Measurements from ENCODE around the gene TBC1D8. TPM values are rescaled to one million over a fixed set of nuclear protein-coding genes. Genes with fewer than 3 reads are reported as not detected.
A peak's percentile ranks its signal among the peaks of the same experiment; 100 is the strongest.

Gene TBC1D8
- total RNA-seq, 4 donors from 2014 or later = 77.6 to 511 (median 239) TPM

GRCh38 chr2:100984892-100985307, 166.3 kb downstream of the TBC1D8 start:
- no peak overlapping the region for H3K27ac ChIP-seq
- peak; percentile 71 to 88 (median 83) for DNase-seq
- TF ChIP-seq CTCF (IDR thresholded peaks at IDR 0.05) (peak; percentile 60 to 89 (median 86)), POLR2A (IDR thresholded peaks at IDR 0.05) (no peak)
- no peak overlapping the region for H3K4me3 ChIP-seq
- peaks cover 0 to 33% (median 0%) of the 10 kb centered on the region in 3 donors for H3K36me3 ChIP-seq
- no peaks in the 10 kb centered on the region for H3K27me3 ChIP-seq
- no peaks in the 10 kb centered on the region for H3K4me1 ChIP-seq
- H3K9me3 ChIP-seq = no peaks in the 10 kb centered on the region

GRCh38 chr2:100983684-100984310, 167.4 kb downstream of the TBC1D8 start:
- Histone ChIP-seq H3K4me3 (no peak overlapping the region), H3K9me3 (no peaks in the 10 kb centered on the region), H3K27ac (no peak overlapping the region), H3K27me3 (no peaks in the 10 kb centered on the region), H3K4me1 (no peaks in the 10 kb centered on the region), H3K36me3 (peaks cover 0 to 35% (median 0%) of the 10 kb centered on the region in 3 donors)
- no peak for DNase-seq
- TF ChIP-seq POLR2A (IDR thresholded peaks at IDR 0.05) (no peak), CTCF (IDR thresholded peaks at IDR 0.05) (no peak)

GRCh38 chr2:100983201-100983600, 168.0 kb downstream of the TBC1D8 start:
- Histone ChIP-seq H3K9me3 (no peaks in the 10 kb centered on the region), H3K36me3 (peaks cover 0 to 34% (median 0%) of the 10 kb centered on the region in 3 donors), H3K27ac (no peak overlapping the region), H3K4me1 (no peaks in the 10 kb centered on the region), H3K27me3 (no peaks in the 10 kb centered on the region), H3K4me3 (no peak overlapping the region)
- DNase-seq = no peak
- no peak for TF ChIP-seq POLR2A (IDR thresholded peaks at IDR 0.05)
- no peak for TF ChIP-seq CTCF (IDR thresholded peaks at IDR 0.05)

- Histone ChIP-seq H3K9me3 (no peaks in the 10 kb centered on the region), H3K36me3 (peaks cover 0 to 27% (median 0%) of the 10 kb centered on the region in 3 donors), H3K27ac (no peak overlapping the region), H3K4me1 (no peaks in the 10 kb centered on the region), H3K27me3 (no peaks in the 10 kb centered on the region), H3K4me3 (no peak overlapping the region)
- DNase-seq = no peak
- no peak for TF ChIP-seq CTCF (IDR thresholded peaks at IDR 0.05)
Observed at GRCh38 chr2:100982431-100982861, 168.7 kb downstream of the TBC1D8 start.

GRCh38 chr2:100981011-100981410, 170.2 kb downstream of the TBC1D8 start:
- no peak for DNase-seq
- TF ChIP-seq POLR2A (IDR thresholded peaks at IDR 0.05) (no peak), CTCF (IDR thresholded peaks at IDR 0.05) (no peak)

More at GRCh38 chr2:100981011-100981410, 170.2 kb downstream of the TBC1D8 start:
- Histone ChIP-seq H3K27ac (no peak overlapping the region), H3K9me3 (no peaks in the 10 kb centered on the region), H3K36me3 (peaks cover 0 to 27% (median 0%) of the 10 kb centered on the region in 3 donors), H3K4me1 (peaks cover 0 to 4% (median 0%) of the 10 kb centered on the region in 4 donors), H3K4me3 (no peak overlapping the region), H3K27me3 (no peaks in the 10 kb centered on the region)
